Measurements from ENCODE around the gene OTX1.
A peak's percentile ranks its signal among the peaks of the same experiment; 100 is the strongest.

OTX1 gene

GRCh38 chr2:63044362-63045327 lies 6.0 kb upstream of the OTX1 start:
- DNase-seq (ENCODE audit: low read depth, low spot score): no peak

GRCh38 chr2:63046552-63046951 lies 4.1 kb upstream of the OTX1 start:
- H3K4me3 ChIP-seq (ENCODE audit: low read length): no peak overlapping the region
- no peak for DNase-seq (ENCODE audit: low read depth, low spot score)

More at GRCh38 chr2:63044362-63045327, 6.0 kb upstream of the OTX1 start:
- H3K4me3 ChIP-seq (ENCODE audit: low read length): no peak overlapping the region

GRCh38 chr2:63046961-63047320 lies 3.7 kb upstream of the OTX1 start:
- H3K4me3 ChIP-seq (ENCODE audit: low read length): no peak overlapping the region
- no peak for DNase-seq (ENCODE audit: low read depth, low spot score)

GRCh38 chr2:63047321-63048279 lies 3.0 kb upstream of the OTX1 start:
- DNase-seq (ENCODE audit: low read depth, low spot score): no peak
- H3K4me3 ChIP-seq (ENCODE audit: low read length): no peak overlapping the region

GRCh38 chr2:63048367-63049171 lies 2.1 kb upstream of the OTX1 start:
- H3K4me3 ChIP-seq (ENCODE audit: low read length): no peak overlapping the region

GRCh38 chr2:63049211-63049969 lies 1.2 kb upstream of the OTX1 start:
- no peak for DNase-seq (ENCODE audit: low read depth, low spot score)
- H3K4me3 ChIP-seq (ENCODE audit: low read length): peak overlapping the region; percentile 93

More at GRCh38 chr2:63048367-63049171, 2.1 kb upstream of the OTX1 start:
- DNase-seq (ENCODE audit: low read depth, low spot score): no peak

- peak; percentile 33 for DNase-seq (ENCODE audit: low read depth, low spot score)
- H3K4me3 ChIP-seq (ENCODE audit: low read length): peak overlapping the region; percentile 93
Observed at GRCh38 chr2:63049970-63050333, 678 bp upstream of the OTX1 start.

- no peak for DNase-seq (ENCODE audit: low read depth, low spot score)
Observed at GRCh38 chr2:63051042-63051794, 588 bp downstream of the OTX1 start.

GRCh38 chr2:63051795-63052333 lies 1.2 kb downstream of the OTX1 start:
- DNase-seq (ENCODE audit: low read depth, low spot score): no peak
- H3K4me3 ChIP-seq (ENCODE audit: low read length): peak overlapping the region; percentile 93; the same call in 1 of the 2 replicates

More at GRCh38 chr2:63051042-63051794, 588 bp downstream of the OTX1 start:
- peak overlapping the region; percentile 93 for H3K4me3 ChIP-seq (ENCODE audit: low read length)

- no peak for DNase-seq (ENCODE audit: low read depth, low spot score)
- H3K4me3 ChIP-seq (ENCODE audit: low read length): no peak overlapping the region
Observed at GRCh38 chr2:63052411-63053080, 1.9 kb downstream of the OTX1 start.

- DNase-seq (ENCODE audit: low read depth, low spot score): no peak
- H3K4me3 ChIP-seq (ENCODE audit: low read length): no peak overlapping the region
Observed at GRCh38 chr2:63053081-63053888, 2.7 kb downstream of the OTX1 start.

- no peak overlapping the region for H3K4me3 ChIP-seq (ENCODE audit: low read length)
- DNase-seq (ENCODE audit: low read depth, low spot score): no peak
Observed at GRCh38 chr2:63053889-63054602, 3.4 kb downstream of the OTX1 start.

GRCh38 chr2:63054841-63055225 lies 4.2 kb downstream of the OTX1 start:
- H3K4me3 ChIP-seq (ENCODE audit: low read length): no peak overlapping the region
- DNase-seq (ENCODE audit: low read depth, low spot score): no peak

GRCh38 chr2:63055226-63056106 lies 4.8 kb downstream of the OTX1 start:
- H3K4me3 ChIP-seq (ENCODE audit: low read length): no peak overlapping the region
- no peak for DNase-seq (ENCODE audit: low read depth, low spot score)
